Activated CD4-positive, alpha-beta T cell treated with anti-CD3 and anti-CD28 coated beads, Interleukin-2, amount 50 U/mL, for 24 hours (primary cell): Measurements from ENCODE around the gene IL11RA.
"Not testable (repeated sequence)": the region's sequence is repeated elsewhere in the genome, so short reads cannot be mapped to it uniquely, and the experiment has no call there.

Experiments
- DNase-seq, 2 donors: peaks; one replicate each; pipeline ENCODE4 v3.0.0-alpha.2; 2020; ENCODE audit warnings: low read depth in 1 of 2, low spot score in 1 of 2

The IL11RA gene

GRCh38 chr9:34628656-34629490 lies 23.1 kb upstream of the IL11RA start, which contains the start of gene ARID3C:
Gene ARID3C, minus strand, starts transcription at chr9:34629066. Its CDS starts 1,052 bp downstream, at chr9:34628014.
- no peak for DNase-seq

- DNase-seq = no peak
Observed at GRCh38 chr9:34629491-34629808, 22.5 kb upstream of the IL11RA start.

- DNase-seq = no peak
Observed at GRCh38 chr9:34630402-34631154, 21.4 kb upstream of the IL11RA start.

- DNase-seq = no peak
Observed at GRCh38 chr9:34633166-34633565, 18.8 kb upstream of the IL11RA start.

- DNase-seq = peak; percentile 56 to 69
Observed at GRCh38 chr9:34633851-34634550, 18.0 kb upstream of the IL11RA start.

- DNase-seq = no peak
Observed at GRCh38 chr9:34634551-34635248, 17.3 kb upstream of the IL11RA start.

GRCh38 chr9:34635556-34635955 lies 16.4 kb upstream of the IL11RA start:
- no peak for DNase-seq

GRCh38 chr9:34636791-34637355 lies 15.1 kb upstream of the IL11RA start:
- DNase-seq = no peak

GRCh38 chr9:34637356-34638137 lies 14.4 kb upstream of the IL11RA start, which contains the start of gene SIGMAR1:
Gene SIGMAR1, minus strand, starts transcription at chr9:34637787. Its CDS starts 90 bp downstream, at chr9:34637697.
- peak; percentile 89 to 91 for DNase-seq

- DNase-seq = no peak
Observed at GRCh38 chr9:34638138-34638445, 13.9 kb upstream of the IL11RA start.

GRCh38 chr9:34639322-34639721 lies 12.7 kb upstream of the IL11RA start:
- not testable (repeated sequence) for DNase-seq

GRCh38 chr9:34642679-34643078 lies 9.3 kb upstream of the IL11RA start:
- no peak for DNase-seq

- no peak for DNase-seq
Observed at GRCh38 chr9:34644766-34645314, 7.1 kb upstream of the IL11RA start.

- DNase-seq = peak; percentile 94 to 95
Observed at GRCh38 chr9:34646211-34647083, 5.5 kb upstream of the IL11RA start, which contains the start of gene GALT. Gene GALT, plus strand, starts transcription at chr9:34646675. Its CDS starts 30 bp downstream, at chr9:34646705.

- DNase-seq = no peak
Observed at GRCh38 chr9:34647084-34647403, 4.9 kb upstream of the IL11RA start.

- no peak for DNase-seq
Observed at GRCh38 chr9:34647651-34648050, 4.3 kb upstream of the IL11RA start.

- DNase-seq = no peak
Observed at GRCh38 chr9:34648673-34649072, 3.3 kb upstream of the IL11RA start.

GRCh38 chr9:34650816-34651215 lies 1.2 kb upstream of the IL11RA start:
- no peak for DNase-seq

GRCh38 chr9:34651321-34651720 lies 664 bp upstream of the IL11RA start:
- no peak for DNase-seq
